CD14-positive monocyte (primary cell): ENCODE data around the gene HOXA5. TPM values are rescaled to one million over a fixed set of nuclear protein-coding genes. Genes with fewer than 3 reads are reported as not detected.

Experiments
- DNase-seq, 3 donors: peaks; one replicate each; pipeline ENCODE4 v3.0.0-alpha.2; 2011 to 2022
- H2AFZ ChIP-seq: 2 replicates; pipeline ENCODE4 v1.6.0; 2012; ENCODE audit warnings: mild to moderate bottlenecking, low read depth, low read length, inconsistent platforms; ENCODE audit not compliant: insufficient read depth, poor library complexity, severe bottlenecking
- H3K27ac ChIP-seq, 2 donors: 1 replicate in 1 of 2; 2 replicates in 1 of 2; pipeline ENCODE4 v1.5.1; 2012 to 2013; ENCODE audit warnings: low read length in 2 of 2, control low read depth in 1 of 2, inconsistent platforms in 1 of 2, low read depth in 1 of 2, mild to moderate bottlenecking in 1 of 2
- H3K27me3 ChIP-seq, 2 donors: one replicate each; pipeline versions ENCODE4 v1.6.0 to v1.6.1; 2011 to 2013; ENCODE audit warnings: low read length in 2 of 2; ENCODE audit not compliant: control insufficient read depth in 2 of 2, insufficient read depth in 2 of 2
- H3K36me3 ChIP-seq, 2 donors: replicated peaks in 1 of 2; 1 replicate in 1 of 2; 2 replicates in 1 of 2; pipeline versions ENCODE4 v1.5.1 to v1.6.1; 2012 to 2013; ENCODE audit warnings: low read length in 2 of 2, control low read depth in 1 of 2, inconsistent platforms in 1 of 2, mild to moderate bottlenecking in 1 of 2; ENCODE audit not compliant: insufficient read depth in 2 of 2, control insufficient read depth in 1 of 2
- H3K4me1 ChIP-seq, 2 donors: 1 replicate in 1 of 2; 2 replicates in 1 of 2; pipeline versions ENCODE4 v1.5.1 to v1.6.1; 2012 to 2013; ENCODE audit warnings: low read length in 2 of 2, control low read depth in 1 of 2, inconsistent platforms in 1 of 2, mild to moderate bottlenecking in 1 of 2, moderate library complexity in 1 of 2; ENCODE audit not compliant: insufficient read depth in 2 of 2, control insufficient read depth in 1 of 2
- H3K4me2 ChIP-seq: replicated peaks from 2 replicates; pipeline ENCODE3; 2012; ENCODE audit warnings: low read length, moderate library complexity, mild to moderate bottlenecking; ENCODE audit not compliant: poor library complexity, severe bottlenecking; ENCODE audit errors: extremely low read depth
- H3K4me3 ChIP-seq, 3 experiments: fragments of 200-600 bp in 1 of 3; sonication (generic) in 1 of 3; replicated peaks in 1 of 3; 1 replicate in 2 of 3; 2 replicates in 1 of 3; pipeline ENCODE4 v1.5.1; 2011 to 2013; ENCODE audit warnings: low read length in 3 of 3, mild to moderate bottlenecking in 3 of 3, control low read depth in 2 of 3, low read depth in 2 of 3, inconsistent platforms in 1 of 3, moderate library complexity in 1 of 3
- H3K79me2 ChIP-seq: 2 replicates; pipeline ENCODE4 v1.6.0; 2012; ENCODE audit warnings: mild to moderate bottlenecking, control low read depth, inconsistent platforms, low read length, moderate library complexity; ENCODE audit not compliant: insufficient read depth
- H3K9ac ChIP-seq: 2 replicates; pipeline ENCODE4 v1.6.0; 2017; ENCODE audit warnings: low read length, mild to moderate bottlenecking; ENCODE audit not compliant: insufficient read depth, poor library complexity, severe bottlenecking
- H3K9me3 ChIP-seq, 2 donors: replicated peaks in 1 of 2; 1 replicate in 1 of 2; 2 replicates in 1 of 2; pipeline versions ENCODE4 v1.5.1 to v1.6.1; 2012 to 2013; ENCODE audit warnings: low read length in 2 of 2, control low read depth in 1 of 2; ENCODE audit not compliant: control insufficient read depth in 1 of 2, insufficient read depth in 1 of 2
- H4K20me1 ChIP-seq: 2 replicates; pipeline ENCODE4 v1.6.0; 2012; ENCODE audit warnings: mild to moderate bottlenecking, low read length, control low read depth, moderate library complexity; ENCODE audit not compliant: insufficient read depth
- H3K27ac Mint-ChIP-seq, 7 donors: one replicate each; pipeline ENCODE4 v1.8.0; 2020; ENCODE audit warnings: mild to moderate bottlenecking in 7 of 7, mixed read lengths in 7 of 7, moderate library complexity in 6 of 7, inconsistent platforms in 2 of 7
- H3K27me3 Mint-ChIP-seq, 3 donors: one replicate each; pipeline ENCODE4 v1.8.0; 2021 to 2022; ENCODE audit warnings: low read depth in 3 of 3, mild to moderate bottlenecking in 3 of 3, mixed read lengths in 3 of 3, moderate library complexity in 3 of 3, inconsistent platforms in 1 of 3
- H3K36me3 Mint-ChIP-seq, 2 donors: one replicate each; pipeline ENCODE4 v1.8.0; 2020; ENCODE audit warnings: mixed read lengths in 2 of 2, inconsistent platforms in 1 of 2, mild to moderate bottlenecking in 1 of 2
- H3K4me1 Mint-ChIP-seq: one replicate; pipeline ENCODE4 v1.8.0; 2020; ENCODE audit warnings: mild to moderate bottlenecking, mixed read lengths
- H3K4me3 Mint-ChIP-seq, 2 donors: one replicate each; pipeline ENCODE4 v1.8.0; 2020; ENCODE audit warnings: mild to moderate bottlenecking in 2 of 2, mixed read lengths in 2 of 2, moderate library complexity in 1 of 2
- H3K9me3 Mint-ChIP-seq, 7 donors: one replicate each; pipeline ENCODE4 v1.8.0; 2020 to 2022; ENCODE audit warnings: mixed read lengths in 7 of 7, mild to moderate bottlenecking in 6 of 7, moderate library complexity in 6 of 7, inconsistent platforms in 2 of 7
- CTCF ChIP-seq: fragments of 200-600 bp; IDR thresholded peaks from one replicate; pipeline ENCODE4 v1.8.0; 2022; ENCODE audit warnings: antibody characterized with exemption, mild to moderate bottlenecking
- WGBS: methylation state at CpG from one replicate; pipeline ENCODE4 v1.1.5; 2013; ENCODE audit warnings: missing lambda C conversion rate; ENCODE audit not compliant: insufficient coverage; 5-methylcytosine and 5-hydroxymethylcytosine counted together
- intact Hi-C, 2 donors: fragments of 100-400 bp; cut with micrococcal nuclease; formaldehyde crosslinking; loops; one replicate each; pipeline versions ENCODE4 v1.15.0 to v1.15.1; 2023
- polyA plus RNA-seq, 3 donors: library from polyadenylated mRNA; depleted of rRNA in 1 of 3; unstranded in 2 of 3; stranded (reverse) in 1 of 3; fragments of 300-500 nt in 2 of 3; fragments of >200 nt in 1 of 3; fragmentation: Illumina TruSeq in 2 of 3; gene quantifications; 1 replicate in 2 of 3; 2 replicates in 1 of 3; pipeline ENCODE4 v1.2.3, GENCODE V29; 2012 to 2021

Gene HOXA5
- polyA plus RNA-seq, 3 donors: 0.85 to 3.0 (median 1.8) TPM

GRCh38 chr7:27098578-27099451 is 44.7 kb downstream of the HOXA5 start:
- H3K27me3 Mint-ChIP-seq: peaks cover 74 to 88% (median 75%) of the 10 kb centered on the region in 3 donors
- WGBS: 32% methylated on average over 27 of the region's 38 CpGs

More at GRCh38 chr7:27098578-27099451, 44.7 kb downstream of the HOXA5 start:
- Histone ChIP-seq H3K36me3 (peaks cover 9 to 32% of the 10 kb centered on the region in 2 donors), H3K79me2 (peaks cover 31% of the 10 kb centered on the region), H2AFZ (no peak overlapping the region), H3K4me1 (peaks cover 51 to 57% of the 10 kb centered on the region in 2 donors), H3K27me3 (peaks cover 53 to 82% of the 10 kb centered on the region in 2 donors), H3K4me3 (peak overlapping the region in 1 of 3 experiments; percentile 90), H3K9ac (no peak overlapping the region), H3K9me3 (peaks cover 0 to 24% of the 10 kb centered on the region in 2 donors), H3K4me2 (peak overlapping the region; percentile 92), H4K20me1 (peaks cover 68% of the 10 kb centered on the region), H3K27ac (no peak overlapping the region)
- intact Hi-C loops: loop anchor here (5.0 to 10.0 kb wide), 3 partner anchors 58 to 237 kb away; partner anchors contain the start of genes HOXA7 (in 1 of the 2) and SKAP2 (in 1 of the 2)
- no peak for TF ChIP-seq CTCF
- H3K36me3 Mint-ChIP-seq: peaks cover 61 to 68% of the 10 kb centered on the region in 2 donors
- DNase-seq: no peak
- H3K4me1 Mint-ChIP-seq: peaks cover 68% of the 10 kb centered on the region
- peak overlapping the region; percentile 89 to 95 for H3K4me3 Mint-ChIP-seq
- H3K27ac Mint-ChIP-seq: peak overlapping the region in 1 of 7 donors; percentile 43
- H3K9me3 Mint-ChIP-seq: peaks cover 0 to 54% (median 24%) of the 10 kb centered on the region in 7 donors
